ENCODE measurements around the gene FOXN3. TPM values are rescaled to one million over a fixed set of nuclear protein-coding genes. Genes with fewer than 3 reads are reported as not detected.

FOXN3 gene
- polyA plus RNA-seq, 1 donor from 2014 or later = 10.3 TPM

- H3K4me3 ChIP-seq (ENCODE audit: low read length) = no peak overlapping the region
- H3K27ac ChIP-seq (ENCODE audit: low read length) = peak overlapping the region; percentile 67
- no peaks in the 10 kb centered on the region for H3K9me3 ChIP-seq (ENCODE audit: low read length)
- H4K20me1 ChIP-seq (ENCODE audit: insufficient read depth) = no peaks in the 10 kb centered on the region
- no peaks in the 10 kb centered on the region for H3F3A ChIP-seq (ENCODE audit: insufficient read depth, low read length, poor library complexity, severe bottlenecking)
- no peaks in the 10 kb centered on the region for H3K9me2 ChIP-seq (ENCODE audit: insufficient read depth, low read length)
- H3K4me2 ChIP-seq (ENCODE audit: low read length) = no peak overlapping the region
- H3K36me3 ChIP-seq (ENCODE audit: insufficient read depth, low read length) = no peaks in the 10 kb centered on the region
- no peak for TF ChIP-seq RAD21 (conservative IDR thresholded peaks at IDR 0.05)
- TF ChIP-seq POLR2AphosphoS5 (IDR thresholded peaks at IDR 0.05) = no peak
- TF ChIP-seq MXI1 (conservative IDR thresholded peaks at IDR 0.05; ENCODE audit: poor library complexity, severe bottlenecking) = no peak
- no peak for TF ChIP-seq SMC3 (conservative IDR thresholded peaks at IDR 0.05; ENCODE audit: poor library complexity)
- no peak for TF ChIP-seq EZH2 (IDR thresholded peaks at IDR 0.05; ENCODE audit: borderline replicate concordance, insufficient read depth, low read length, poor library complexity, severe bottlenecking)
- TF ChIP-seq REST (IDR thresholded peaks at IDR 0.05; ENCODE audit: borderline replicate concordance) = no peak
- TF ChIP-seq TAF1 (IDR thresholded peaks at IDR 0.05; ENCODE audit: low read depth) = no peak
- TF ChIP-seq EP300 (conservative IDR thresholded peaks at IDR 0.05; ENCODE audit: poor library complexity, severe bottlenecking) = no peak
- no peak for TF ChIP-seq CTCF (IDR thresholded peaks at IDR 0.05; ENCODE audit: poor library complexity, severe bottlenecking)
- H3K27me3 ChIP-seq (ENCODE audit: insufficient read depth, low read depth, low read length) = no peaks in the 10 kb centered on the region
- H3K9ac ChIP-seq (ENCODE audit: low read length) = no peak overlapping the region
- H3K79me2 ChIP-seq (replicated peaks; ENCODE audit: insufficient read depth, low read length) = no peaks in the 10 kb centered on the region
- no peak overlapping the region for H2AFZ ChIP-seq (ENCODE audit: low read depth, low read length)
Observed at GRCh38 chr14:89231426-89232113, 185.5 kb downstream of the FOXN3 start.

- no peaks in the 10 kb centered on the region for H4K20me1 ChIP-seq (ENCODE audit: insufficient read depth)
Observed at GRCh38 chr14:89228921-89229639, 188.0 kb downstream of the FOXN3 start.

More at GRCh38 chr14:89228921-89229639, 188.0 kb downstream of the FOXN3 start:
- H3K27ac ChIP-seq (ENCODE audit: low read length) = no peak overlapping the region
- TF ChIP-seq EZH2 (IDR thresholded peaks at IDR 0.05; ENCODE audit: borderline replicate concordance, insufficient read depth, low read length, poor library complexity, severe bottlenecking) (no peak), RAD21 (conservative IDR thresholded peaks at IDR 0.05) (no peak), TAF1 (IDR thresholded peaks at IDR 0.05; ENCODE audit: low read depth) (no peak), POLR2AphosphoS5 (IDR thresholded peaks at IDR 0.05) (no peak), EP300 (conservative IDR thresholded peaks at IDR 0.05; ENCODE audit: poor library complexity, severe bottlenecking) (no peak), SMC3 (conservative IDR thresholded peaks at IDR 0.05; ENCODE audit: poor library complexity) (no peak), REST (IDR thresholded peaks at IDR 0.05; ENCODE audit: borderline replicate concordance) (no peak), CTCF (IDR thresholded peaks at IDR 0.05; ENCODE audit: poor library complexity, severe bottlenecking) (no peak), MXI1 (conservative IDR thresholded peaks at IDR 0.05; ENCODE audit: poor library complexity, severe bottlenecking) (no peak)
- no peak overlapping the region for H3K4me2 ChIP-seq (ENCODE audit: low read length)
- H3K27me3 ChIP-seq (ENCODE audit: insufficient read depth, low read depth, low read length) = no peaks in the 10 kb centered on the region
- no peak overlapping the region for H2AFZ ChIP-seq (ENCODE audit: low read depth, low read length)
- H3K9ac ChIP-seq (ENCODE audit: low read length) = no peak overlapping the region
- no peaks in the 10 kb centered on the region for H3K9me3 ChIP-seq (ENCODE audit: low read length)
- H3K36me3 ChIP-seq (ENCODE audit: insufficient read depth, low read length) = no peaks in the 10 kb centered on the region
- H3K4me3 ChIP-seq (ENCODE audit: low read length) = no peak overlapping the region
- no peaks in the 10 kb centered on the region for H3K9me2 ChIP-seq (ENCODE audit: insufficient read depth, low read length)
- no peaks in the 10 kb centered on the region for H3K79me2 ChIP-seq (replicated peaks; ENCODE audit: insufficient read depth, low read length)
- H3F3A ChIP-seq (ENCODE audit: insufficient read depth, low read length, poor library complexity, severe bottlenecking) = no peaks in the 10 kb centered on the region

All from neural cell (in vitro differentiated cells).